Panc1 (cell line): ENCODE data around the gene CAMK1D. TPM values are rescaled to one million over a fixed set of nuclear protein-coding genes. Genes with fewer than 3 reads are reported as not detected.

ENCODE experiments used
- ATAC-seq: fragments of 200-7000 bp; cut with Tn5 transposase; 2 replicates; pipeline ENCODE4 v1.9.1; 2020; ENCODE audit warnings: mild to moderate bottlenecking, moderate library complexity
- BruUV-seq: library from RNA; stranded (reverse); fragments of 400-500 nt; replicated peaks from 2 replicates; lab custom pipeline; 2021; lab: Mats Ljungman, UMichigan
- CTCF ChIA-PET: fragments of 300-600 bp; sonication (Branson Sonifier 250); formaldehyde crosslinking; loops from one replicate; lab custom pipeline; 2022; ENCODE audit warnings: antibody characterized with exemption; lab: Charles Lee
- POLR2A ChIA-PET: fragments of 300-600 bp; sonication (Branson Sonifier 250); formaldehyde crosslinking; loops from one replicate; lab custom pipeline; 2022; ENCODE audit warnings: antibody characterized with exemption; lab: Charles Lee
- DNase-seq: peaks from one replicate; pipeline ENCODE4 v3.0.0-alpha.2; 2010; ENCODE audit warnings: low read depth, low spot score
- H3K27ac ChIP-seq: 2 replicates; pipeline ENCODE4 v1.5.1; 2011; ENCODE audit warnings: mild to moderate bottlenecking, low read length, inconsistent platforms
- H3K27me3 ChIP-seq: fragments of 200-500 bp; sonication (Bioruptor generic); 2 replicates; pipeline ENCODE4 v1.6.0; 2014; ENCODE audit warnings: low read length, inconsistent platforms; ENCODE audit not compliant: control insufficient read depth, insufficient read depth
- H3K36me3 ChIP-seq: fragments of 200-500 bp; sonication (Bioruptor generic); 2 replicates; pipeline ENCODE4 v1.5.1; 2014; ENCODE audit warnings: inconsistent platforms, mild to moderate bottlenecking, low read length, moderate library complexity; ENCODE audit not compliant: control insufficient read depth, insufficient read depth
- H3K4me1 ChIP-seq: 2 replicates; pipeline ENCODE4 v1.5.1; 2011; ENCODE audit warnings: inconsistent platforms, mild to moderate bottlenecking, low read length, moderate library complexity; ENCODE audit not compliant: control insufficient read depth, insufficient read depth
- H3K4me3 ChIP-seq, 2 experiments: 2 replicates each; pipeline ENCODE4 v1.5.1; 2011 to 2012; ENCODE audit warnings: low read depth in 2 of 2, low read length in 2 of 2, mild to moderate bottlenecking in 2 of 2, inconsistent platforms in 1 of 2, moderate library complexity in 1 of 2
- H3K9me3 ChIP-seq: fragments of 200-500 bp; sonication (Bioruptor generic); 2 replicates; pipeline ENCODE4 v1.5.1; 2014; ENCODE audit warnings: low read depth, mild to moderate bottlenecking, inconsistent platforms, low read length, moderate library complexity; ENCODE audit not compliant: control insufficient read depth, insufficient read depth
- CTCF ChIP-seq: fragments of 450-650 bp; IDR thresholded peaks from 2 replicates; pipeline ENCODE4 v1.5.1; 2017; ENCODE audit warnings: mild to moderate bottlenecking
- POLR2AphosphoS5 ChIP-seq: IDR thresholded peaks from 2 replicates; pipeline ENCODE4 v1.6.1; 2012; ENCODE audit warnings: mild to moderate bottlenecking, low read depth, low read length, moderate library complexity
- REST ChIP-seq, 2 experiments: IDR thresholded peaks; 2 replicates each; pipeline ENCODE4 v1.6.1; 2011 to 2012; ENCODE audit warnings: low read depth in 2 of 2, control low read depth in 1 of 2, low read length in 1 of 2, mild to moderate bottlenecking in 1 of 2, moderate library complexity in 1 of 2; ENCODE audit not compliant: insufficient read depth in 1 of 2
- SIN3A ChIP-seq: IDR thresholded peaks from 2 replicates; pipeline ENCODE4 v1.6.1; 2012; ENCODE audit warnings: low read depth, mild to moderate bottlenecking, low read length, moderate library complexity, borderline replicate concordance; ENCODE audit not compliant: insufficient read depth
- TCF7L2 ChIP-seq: IDR thresholded peaks from 2 replicates; pipeline ENCODE4 v1.6.1; 2011; ENCODE audit warnings: mild to moderate bottlenecking, low read depth, low read length, inconsistent platforms
- in situ Hi-C: cut with HindIII; loops from 2 replicates; pipeline ENCODE4 v1.10.0; 2016; ENCODE audit warnings: low sequenced_read_pairs, low pct_unique_long_range_greater_than_20kb
- intact Hi-C: fragments of 100-400 bp; cut with micrococcal nuclease; formaldehyde crosslinking; loops from one replicate; pipeline ENCODE4 v1.10.0; 2022; ENCODE audit not compliant: unreplicated experiment
- total RNA-seq: library from RNA; stranded (reverse); gene quantifications from one replicate; pipeline ENCODE4 v1.2.1, GENCODE V29; 2021; ENCODE audit not compliant: unreplicated experiment

CAMK1D gene
- total RNA-seq, 1 experiment from 2014 or later: 5.7 TPM

- intact Hi-C loops (no loop called here), in situ Hi-C loops (no loop called here)
- POLR2A ChIA-PET: no interaction called here
- H3K27me3 ChIP-seq: no peaks in the 10 kb centered on the region
- ATAC-seq (no peak), DNase-seq (no peak)
- no peaks in the 10 kb centered on the region for H3K4me1 ChIP-seq
- no TSS peak for BruUV-seq
- CTCF ChIA-PET: no interaction called here
- H3K4me3 ChIP-seq: no peak overlapping the region
- no peak for TF ChIP-seq POLR2AphosphoS5
- no peak for TF ChIP-seq REST (IDR thresholded peaks at IDR 0.05; ENCODE audit: insufficient read depth in 1 of 2, low read depth in 2 of 2, low read length in 1 of 2)
- no peak for TF ChIP-seq TCF7L2
- TF ChIP-seq SIN3A: no peak
- TF ChIP-seq CTCF: no peak
- no peaks in the 10 kb centered on the region for H3K36me3 ChIP-seq
- no peak overlapping the region for H3K27ac ChIP-seq
- no peaks in the 10 kb centered on the region for H3K9me3 ChIP-seq
These were observed 526.9 kb downstream of the CAMK1D start for GRCh38 chr10:12876266-12876665.

- ChIA-PET CTCF (no interaction called here), POLR2A (no interaction called here)
- Histone ChIP-seq H3K4me3 (no peak overlapping the region), H3K9me3 (no peaks in the 10 kb centered on the region), H3K27me3 (no peaks in the 10 kb centered on the region), H3K4me1 (no peaks in the 10 kb centered on the region), H3K27ac (no peak overlapping the region), H3K36me3 (no peaks in the 10 kb centered on the region)
- in situ Hi-C loops: no loop called here
- intact Hi-C loops: no loop called here
- TF ChIP-seq TCF7L2: no peak
- TF ChIP-seq POLR2AphosphoS5: no peak
- TF ChIP-seq REST (IDR thresholded peaks at IDR 0.05; ENCODE audit: insufficient read depth in 1 of 2, low read depth in 2 of 2, low read length in 1 of 2): no peak
- no peak for TF ChIP-seq SIN3A
- TF ChIP-seq CTCF: no peak
- no TSS peak for BruUV-seq
- DNase-seq: no peak
- ATAC-seq: no peak
These were observed 527.8 kb downstream of the CAMK1D start for GRCh38 chr10:12877150-12877549.
